ENCODE data around the gene NELFCD. TPM values are rescaled to one million over a fixed set of nuclear protein-coding genes. Genes with fewer than 3 reads are reported as not detected.

NELFCD gene
- total RNA-seq, 1 donor from 2014 or later = 70.4 TPM

GRCh38 chr20:58973179-58973578 is 7.9 kb upstream of the NELFCD start:
- TF ChIP-seq EZH2 (IDR thresholded peaks at IDR 0.05; ENCODE audit: insufficient read depth, low read length) (no peak), CTCF (IDR thresholded peaks at IDR 0.05; ENCODE audit: insufficient read depth, low read depth, low read length) (no peak)
- no peaks in the 10 kb centered on the region for H3K27me3 Mint-ChIP-seq (ENCODE audit: low read depth, unreplicated experiment)

GRCh38 chr20:58973866-58974265 is 7.2 kb upstream of the NELFCD start:
- TF ChIP-seq CTCF (IDR thresholded peaks at IDR 0.05; ENCODE audit: insufficient read depth, low read depth, low read length) = no peak
- TF ChIP-seq EZH2 (IDR thresholded peaks at IDR 0.05; ENCODE audit: insufficient read depth, low read length) = no peak
- no peaks in the 10 kb centered on the region for H3K27me3 Mint-ChIP-seq (ENCODE audit: low read depth, unreplicated experiment)
- no peak for DNase-seq (ENCODE audit: low read depth)

More at GRCh38 chr20:58973179-58973578, 7.9 kb upstream of the NELFCD start:
- DNase-seq (ENCODE audit: low read depth) = no peak
- Histone ChIP-seq H3K79me2 (ENCODE audit: insufficient read depth, low read length) (no peaks in the 10 kb centered on the region), H3K27me3 (ENCODE audit: insufficient read depth, low read length) (no peaks in the 10 kb centered on the region), H3K9ac (ENCODE audit: low read length) (no peak overlapping the region), H3K27ac (ENCODE audit: low read depth, low read length) (no peak overlapping the region), H3K4me3 (ENCODE audit: insufficient read depth, low read depth, low read length) (no peak overlapping the region), H2AFZ (ENCODE audit: low read depth, low read length) (no peak overlapping the region), H4K20me1 (ENCODE audit: insufficient read depth, low read length) (no peaks in the 10 kb centered on the region), H3K9me3 (ENCODE audit: insufficient read depth, low read depth, low read length) (no peaks in the 10 kb centered on the region), H3K4me1 (ENCODE audit: insufficient read depth, low read length) (no peaks in the 10 kb centered on the region), H3K36me3 (ENCODE audit: insufficient read depth, low read length) (no peaks in the 10 kb centered on the region), H3K4me2 (ENCODE audit: low read length) (no peak overlapping the region)
- peaks cover 23% of the 10 kb centered on the region for H3K9me3 Mint-ChIP-seq (ENCODE audit: unreplicated experiment)
- FAIRE-seq = no peak
- H3K36me3 Mint-ChIP-seq (ENCODE audit: low read depth, unreplicated experiment) = peaks cover 2% of the 10 kb centered on the region
- no peaks in the 10 kb centered on the region for H3K4me1 Mint-ChIP-seq (ENCODE audit: low read depth, unreplicated experiment)
- H3K4me3 Mint-ChIP-seq (ENCODE audit: unreplicated experiment) = no peak overlapping the region
- H3K27ac Mint-ChIP-seq (ENCODE audit: unreplicated experiment) = no peak overlapping the region

GRCh38 chr20:58975353-58975752 is 5.7 kb upstream of the NELFCD start:
- H2AFZ ChIP-seq (ENCODE audit: low read depth, low read length) = no peak overlapping the region
- no peak for DNase-seq (ENCODE audit: low read depth)
- no peaks in the 10 kb centered on the region for H3K9me3 ChIP-seq (ENCODE audit: insufficient read depth, low read depth, low read length)
- H3K4me1 ChIP-seq (ENCODE audit: insufficient read depth, low read length) = no peaks in the 10 kb centered on the region
- Mint-ChIP-seq H3K36me3 (ENCODE audit: low read depth, unreplicated experiment) (peaks cover 2% of the 10 kb centered on the region), H3K9me3 (ENCODE audit: unreplicated experiment) (peaks cover 25% of the 10 kb centered on the region), H3K4me1 (ENCODE audit: low read depth, unreplicated experiment) (no peaks in the 10 kb centered on the region), H3K27ac (ENCODE audit: unreplicated experiment) (no peak overlapping the region), H3K4me3 (ENCODE audit: unreplicated experiment) (no peak overlapping the region), H3K27me3 (ENCODE audit: low read depth, unreplicated experiment) (no peaks in the 10 kb centered on the region)
- no peak overlapping the region for H3K4me3 ChIP-seq (ENCODE audit: insufficient read depth, low read depth, low read length)
- no peaks in the 10 kb centered on the region for H3K79me2 ChIP-seq (ENCODE audit: insufficient read depth, low read length)
- no peak overlapping the region for H3K27ac ChIP-seq (ENCODE audit: low read depth, low read length)
- no peaks in the 10 kb centered on the region for H4K20me1 ChIP-seq (ENCODE audit: insufficient read depth, low read length)
- FAIRE-seq = no peak
- H3K36me3 ChIP-seq (ENCODE audit: insufficient read depth, low read length) = no peaks in the 10 kb centered on the region
- H3K27me3 ChIP-seq (ENCODE audit: insufficient read depth, low read length) = no peaks in the 10 kb centered on the region
- TF ChIP-seq EZH2 (IDR thresholded peaks at IDR 0.05; ENCODE audit: insufficient read depth, low read length) = no peak
- no peak for TF ChIP-seq CTCF (IDR thresholded peaks at IDR 0.05; ENCODE audit: insufficient read depth, low read depth, low read length)
- H3K4me2 ChIP-seq (ENCODE audit: low read length) = no peak overlapping the region
- H3K9ac ChIP-seq (ENCODE audit: low read length) = no peak overlapping the region

More at GRCh38 chr20:58973866-58974265, 7.2 kb upstream of the NELFCD start:
- Histone ChIP-seq H4K20me1 (ENCODE audit: insufficient read depth, low read length) (no peaks in the 10 kb centered on the region), H3K4me2 (ENCODE audit: low read length) (no peak overlapping the region), H3K9me3 (ENCODE audit: insufficient read depth, low read depth, low read length) (no peaks in the 10 kb centered on the region), H2AFZ (ENCODE audit: low read depth, low read length) (no peak overlapping the region), H3K79me2 (ENCODE audit: insufficient read depth, low read length) (no peaks in the 10 kb centered on the region), H3K27me3 (ENCODE audit: insufficient read depth, low read length) (no peaks in the 10 kb centered on the region), H3K4me1 (ENCODE audit: insufficient read depth, low read length) (no peaks in the 10 kb centered on the region), H3K9ac (ENCODE audit: low read length) (no peak overlapping the region), H3K4me3 (ENCODE audit: insufficient read depth, low read depth, low read length) (no peak overlapping the region), H3K27ac (ENCODE audit: low read depth, low read length) (no peak overlapping the region), H3K36me3 (ENCODE audit: insufficient read depth, low read length) (no peaks in the 10 kb centered on the region)
- Mint-ChIP-seq H3K27ac (ENCODE audit: unreplicated experiment) (no peak overlapping the region), H3K4me3 (ENCODE audit: unreplicated experiment) (no peak overlapping the region), H3K9me3 (ENCODE audit: unreplicated experiment) (peaks cover 27% of the 10 kb centered on the region), H3K36me3 (ENCODE audit: low read depth, unreplicated experiment) (peaks cover 2% of the 10 kb centered on the region), H3K4me1 (ENCODE audit: low read depth, unreplicated experiment) (no peaks in the 10 kb centered on the region)
- no peak for FAIRE-seq

Data from astrocyte (in vitro differentiated cells and primary cell).